Measurements from ENCODE around the gene YEATS4. TPM values are rescaled to one million over a fixed set of nuclear protein-coding genes. Genes with fewer than 3 reads are reported as not detected.

YEATS4 gene
- total RNA-seq, 2 experiments from 2014 or later: 26.2 TPM

GRCh38 chr12:69392179-69392928 is 32.8 kb downstream of the YEATS4 start:
- CTCF ChIA-PET: no interaction called here
- H3K4me1 Mint-ChIP-seq (ENCODE audit: low read depth): no peaks in the 10 kb centered on the region
- H3K36me3 ChIP-seq (ENCODE audit: insufficient read depth, low read length): peaks cover 22% of the 10 kb centered on the region
- POLR2A ChIA-PET: no interaction called here
- peaks cover 0 to 6% of the 10 kb centered on the region in 2 experiments for H3K9me3 ChIP-seq (ENCODE audit: control insufficient read depth in 1 of 2, insufficient read depth in 1 of 2, low read length in 2 of 2)
- no peak for TF ChIP-seq CTCF (IDR thresholded peaks at IDR 0.05)
- intact Hi-C loops (cut with DNase I, micrococcal nuclease): no loop called here
- H3K9me3 Mint-ChIP-seq: peaks cover 4% of the 10 kb centered on the region
- H3K4me3 Mint-ChIP-seq: no peak overlapping the region
- H3K27me3 ChIP-seq (ENCODE audit: control insufficient read depth in 1 of 2, insufficient read depth in 2 of 2, low read length in 2 of 2): no peaks in the 10 kb centered on the region
- peaks cover 75% of the 10 kb centered on the region for H3K36me3 Mint-ChIP-seq (ENCODE audit: low read depth)
- no peak overlapping the region for H3K27ac Mint-ChIP-seq
- H3K4me1 ChIP-seq (ENCODE audit: insufficient read depth, low read length): no peaks in the 10 kb centered on the region
- DNase-seq (no peak), ATAC-seq (ENCODE audit: poor library complexity) (no peak)
- H3K4me3 ChIP-seq (ENCODE audit: low read length): no peak overlapping the region
- no peak overlapping the region for H3K27ac ChIP-seq (ENCODE audit: low read depth in 1 of 2, low read length in 2 of 2)
- no peaks in the 10 kb centered on the region for H3K27me3 Mint-ChIP-seq

- H3K9me3 Mint-ChIP-seq: peaks cover 4% of the 10 kb centered on the region
- no peaks in the 10 kb centered on the region for H3K4me1 Mint-ChIP-seq (ENCODE audit: low read depth)
- H3K27me3 Mint-ChIP-seq: no peaks in the 10 kb centered on the region
- Histone ChIP-seq H3K4me3 (ENCODE audit: low read length) (no peak overlapping the region), H3K36me3 (ENCODE audit: insufficient read depth, low read length) (peaks cover 13% of the 10 kb centered on the region), H3K9me3 (ENCODE audit: control insufficient read depth in 1 of 2, insufficient read depth in 1 of 2, low read length in 2 of 2) (peaks cover 0 to 6% of the 10 kb centered on the region in 2 experiments), H3K4me1 (ENCODE audit: insufficient read depth, low read length) (no peaks in the 10 kb centered on the region), H3K27ac (ENCODE audit: low read depth in 1 of 2, low read length in 2 of 2) (no peak overlapping the region), H3K27me3 (ENCODE audit: control insufficient read depth in 1 of 2, insufficient read depth in 2 of 2, low read length in 2 of 2) (no peaks in the 10 kb centered on the region)
- ChIA-PET POLR2A (no interaction called here), CTCF (no interaction called here)
- no peak overlapping the region for H3K27ac Mint-ChIP-seq
- H3K4me3 Mint-ChIP-seq: no peak overlapping the region
- no peak for TF ChIP-seq CTCF (IDR thresholded peaks at IDR 0.05)
- intact Hi-C loops (cut with DNase I, micrococcal nuclease): no loop called here
- DNase-seq: no peak
- H3K36me3 Mint-ChIP-seq (ENCODE audit: low read depth): peaks cover 59% of the 10 kb centered on the region
- no peak for ATAC-seq (ENCODE audit: poor library complexity)
Observed at GRCh38 chr12:69396041-69396440, 36.5 kb downstream of the YEATS4 start.

- Histone ChIP-seq H3K36me3 (ENCODE audit: insufficient read depth, low read length) (peaks cover 9% of the 10 kb centered on the region), H3K27ac (ENCODE audit: low read depth in 1 of 2, low read length in 2 of 2) (no peak overlapping the region), H3K27me3 (ENCODE audit: control insufficient read depth in 1 of 2, insufficient read depth in 2 of 2, low read length in 2 of 2) (no peaks in the 10 kb centered on the region), H3K4me1 (ENCODE audit: insufficient read depth, low read length) (no peaks in the 10 kb centered on the region), H3K9me3 (ENCODE audit: control insufficient read depth in 1 of 2, insufficient read depth in 1 of 2, low read length in 2 of 2) (peaks cover 0 to 6% of the 10 kb centered on the region in 2 experiments), H3K4me3 (ENCODE audit: low read length) (no peak overlapping the region)
- Mint-ChIP-seq H3K27ac (no peak overlapping the region), H3K9me3 (peaks cover 4% of the 10 kb centered on the region), H3K4me1 (ENCODE audit: low read depth) (no peaks in the 10 kb centered on the region), H3K36me3 (ENCODE audit: low read depth) (peaks cover 51% of the 10 kb centered on the region), H3K27me3 (no peaks in the 10 kb centered on the region), H3K4me3 (no peak overlapping the region)
- ATAC-seq (ENCODE audit: poor library complexity): no peak
- CTCF ChIA-PET: no interaction called here
- POLR2A ChIA-PET: no interaction called here
- no peak for DNase-seq
- intact Hi-C loops (cut with DNase I, micrococcal nuclease): no loop called here
- no peak for TF ChIP-seq CTCF (IDR thresholded peaks at IDR 0.05)
Observed at GRCh38 chr12:69396963-69397362, 37.4 kb downstream of the YEATS4 start.

Data from CD4-positive, alpha-beta T cell (primary cell).